BLaER1 treated with 17β-estradiol and CSF1 and Interleukin-3, amounts not matched to agents 10 nM and 100 nM (cell line): Measurements from ENCODE around the gene ATP5PO.

ENCODE experiments used
- H3K27ac ChIP-seq, 11 experiments: shearing (Covaris generic); formaldehyde crosslinking; 2 replicates each; pipeline ENCODE4 v1.8.1; 2022
- H3K27me3 ChIP-seq, 11 experiments: shearing (Covaris generic); formaldehyde crosslinking; 2 replicates each; pipeline ENCODE4 v1.8.1; 2022
- H3K36me3 ChIP-seq, 11 experiments: shearing (Covaris generic); formaldehyde crosslinking; 2 replicates each; pipeline ENCODE4 v1.8.1; 2022
- H3K4me1 ChIP-seq, 10 experiments: shearing (Covaris generic); formaldehyde crosslinking; 2 replicates each; pipeline ENCODE4 v1.8.1; 2022
- H3K4me2 ChIP-seq, 11 experiments: shearing (Covaris generic); formaldehyde crosslinking; 2 replicates each; pipeline ENCODE4 v1.8.1; 2022
- H3K4me3 ChIP-seq, 10 experiments: shearing (Covaris generic); formaldehyde crosslinking; 2 replicates each; pipeline ENCODE4 v1.8.1; 2022
- H3K9ac ChIP-seq, 11 experiments: shearing (Covaris generic); formaldehyde crosslinking; 2 replicates each; pipeline ENCODE4 v1.8.1; 2022
- H3K9me3 ChIP-seq, 11 experiments: shearing (Covaris generic); formaldehyde crosslinking; replicated peaks in 1 of 11; 2 replicates each; pipeline ENCODE4 v1.8.1; 2022
- H4K20me1 ChIP-seq, 11 experiments: shearing (Covaris generic); formaldehyde crosslinking; 2 replicates each; pipeline ENCODE4 v1.8.1; 2022
- Cebpa-rat ChIP-seq, 11 experiments: shearing (Covaris generic); IDR thresholded peaks; 2 replicates each; pipeline ENCODE4 v1.8.1; 2022

Gene ATP5PO

GRCh38 chr21:33861125-33861524 lies 54.5 kb downstream of the ATP5PO start:
- Histone ChIP-seq H3K4me2 (no peak overlapping the region), H3K27me3 (no peaks in the 10 kb centered on the region), H4K20me1 (no peaks in the 10 kb centered on the region), H3K4me1 (peaks cover 0 to 17% (median 0%) of the 10 kb centered on the region in 10 experiments; a peak in 4 of 20 replicates), H3K4me3 (no peak overlapping the region), H3K9ac (no peak overlapping the region), H3K9me3 (no peaks in the 10 kb centered on the region), H3K27ac (no peak overlapping the region), H3K36me3 (no peaks in the 10 kb centered on the region; a peak in 1 of 22 replicates)
- no peak for TF ChIP-seq Cebpa-rat (IDR thresholded peaks at IDR 0.05)

GRCh38 chr21:33860332-33860879 lies 55.2 kb downstream of the ATP5PO start:
- H3K27ac ChIP-seq = no peak overlapping the region
- H3K4me1 ChIP-seq = peaks cover 0 to 17% (median 0%) of the 10 kb centered on the region in 10 experiments; a peak in 4 of 20 replicates
- H3K36me3 ChIP-seq = no peaks in the 10 kb centered on the region; a peak in 1 of 22 replicates
- H3K4me3 ChIP-seq = no peak overlapping the region
- TF ChIP-seq Cebpa-rat (IDR thresholded peaks at IDR 0.05) = no peak
- no peak overlapping the region for H3K9ac ChIP-seq
- H3K27me3 ChIP-seq = no peaks in the 10 kb centered on the region
- no peaks in the 10 kb centered on the region for H4K20me1 ChIP-seq
- H3K9me3 ChIP-seq = no peaks in the 10 kb centered on the region
- H3K4me2 ChIP-seq = no peak overlapping the region

DNA sequence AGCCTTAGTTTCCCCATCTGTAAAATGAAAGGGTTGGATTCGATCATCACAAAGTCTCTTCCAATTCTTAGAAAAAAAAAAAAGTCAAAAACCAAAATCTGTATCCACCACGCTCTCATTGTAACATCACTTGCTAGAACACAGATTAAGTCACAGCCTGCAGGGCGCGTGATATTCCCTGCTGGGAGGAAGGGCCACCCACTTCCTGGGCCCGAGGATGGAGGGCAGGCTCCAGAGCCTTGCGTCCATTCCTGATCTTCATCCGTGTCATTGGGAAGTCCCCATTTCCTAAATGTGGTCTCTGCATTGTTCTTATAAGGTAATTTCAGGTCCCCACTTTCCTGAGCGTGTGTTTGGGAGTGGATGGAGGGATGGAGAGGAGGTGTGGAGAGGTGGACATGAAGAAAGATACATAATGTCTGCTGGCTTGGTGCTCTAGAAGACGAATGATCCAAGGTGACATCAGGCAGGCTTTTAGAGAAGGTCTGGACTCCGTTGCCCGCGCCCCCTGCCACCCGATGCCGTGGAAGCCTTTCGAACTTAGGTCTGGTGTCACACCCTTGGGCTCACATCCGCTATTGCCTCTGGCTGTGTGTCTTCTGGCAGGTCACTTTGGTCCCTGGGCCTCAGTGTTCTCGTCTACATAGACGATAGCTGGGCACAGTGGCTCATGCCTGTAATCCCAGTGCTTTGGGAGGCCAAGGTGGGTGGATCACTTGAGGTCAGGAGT lies 56.1 kb downstream of the ATP5PO start:
- H3K9me3 ChIP-seq = no peaks in the 10 kb centered on the region
- H3K36me3 ChIP-seq = no peaks in the 10 kb centered on the region; a peak in 1 of 22 replicates
- no peak overlapping the region for H3K27ac ChIP-seq
- H3K4me3 ChIP-seq = no peak overlapping the region
- TF ChIP-seq Cebpa-rat (IDR thresholded peaks at IDR 0.05) = no peak
- H3K9ac ChIP-seq = no peak overlapping the region
- no peak overlapping the region for H3K4me2 ChIP-seq
- peaks cover 0 to 24% (median 0%) of the 10 kb centered on the region in 10 experiments; a peak in 6 of 20 replicates for H3K4me1 ChIP-seq
- no peaks in the 10 kb centered on the region for H4K20me1 ChIP-seq
- no peaks in the 10 kb centered on the region for H3K27me3 ChIP-seq

DNA sequence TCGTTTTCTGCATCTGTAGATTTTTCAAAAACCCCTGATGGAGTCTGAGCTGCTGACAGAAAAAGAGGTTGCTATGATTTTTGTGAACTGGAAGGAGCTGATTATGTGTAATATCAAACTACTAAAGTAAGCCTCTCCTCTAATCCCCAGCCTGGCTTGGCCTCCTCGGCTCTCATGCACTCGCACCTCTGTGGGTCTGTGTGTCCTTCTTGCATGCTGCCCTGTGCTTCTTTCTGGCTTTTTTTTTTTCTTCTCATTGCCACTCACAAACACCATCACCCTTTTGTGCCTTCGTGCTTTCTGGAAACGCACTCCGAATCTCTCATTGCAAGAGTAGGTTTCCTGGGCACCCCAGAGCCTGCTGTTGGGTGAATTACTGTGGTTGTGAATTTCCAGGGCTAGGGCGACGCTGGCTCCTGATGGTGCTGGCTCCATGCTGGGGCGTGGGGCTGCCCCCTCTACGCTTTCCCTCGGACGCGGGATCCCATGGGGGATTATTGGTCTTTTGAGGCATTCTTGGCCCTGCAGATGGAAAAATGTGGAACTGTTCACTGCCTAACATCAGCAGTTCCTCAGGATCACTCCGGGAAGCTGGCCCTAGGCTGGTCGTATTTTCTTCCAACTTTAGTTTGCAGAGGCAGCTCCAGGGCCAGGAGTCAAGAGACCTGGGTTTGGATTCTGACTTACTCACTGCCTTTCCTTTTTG lies 56.8 kb downstream of the ATP5PO start:
- Histone ChIP-seq H3K4me1 (peaks cover 0 to 28% (median 0%) of the 10 kb centered on the region in 10 experiments; a peak in 6 of 20 replicates), H3K9me3 (no peaks in the 10 kb centered on the region), H3K4me3 (no peak overlapping the region), H3K27me3 (no peaks in the 10 kb centered on the region), H3K36me3 (no peaks in the 10 kb centered on the region; a peak in 1 of 22 replicates), H3K27ac (no peak overlapping the region), H3K9ac (no peak overlapping the region), H4K20me1 (no peaks in the 10 kb centered on the region), H3K4me2 (no peak overlapping the region)
- no peak for TF ChIP-seq Cebpa-rat (IDR thresholded peaks at IDR 0.05)

- H3K9ac ChIP-seq = no peak overlapping the region
- TF ChIP-seq Cebpa-rat (IDR thresholded peaks at IDR 0.05) = no peak
- H4K20me1 ChIP-seq = no peaks in the 10 kb centered on the region
- no peaks in the 10 kb centered on the region; a peak in 1 of 22 replicates for H3K36me3 ChIP-seq
- no peak overlapping the region for H3K4me2 ChIP-seq
- H3K27me3 ChIP-seq = no peaks in the 10 kb centered on the region
- no peaks in the 10 kb centered on the region for H3K9me3 ChIP-seq
- H3K4me3 ChIP-seq = no peak overlapping the region
- H3K4me1 ChIP-seq = peaks cover 0 to 28% (median 0%) of the 10 kb centered on the region in 10 experiments; a peak in 6 of 20 replicates
- no peak overlapping the region for H3K27ac ChIP-seq
These were observed 57.5 kb downstream of the ATP5PO start for GRCh38 chr21:33857846-33858666.

DNA sequence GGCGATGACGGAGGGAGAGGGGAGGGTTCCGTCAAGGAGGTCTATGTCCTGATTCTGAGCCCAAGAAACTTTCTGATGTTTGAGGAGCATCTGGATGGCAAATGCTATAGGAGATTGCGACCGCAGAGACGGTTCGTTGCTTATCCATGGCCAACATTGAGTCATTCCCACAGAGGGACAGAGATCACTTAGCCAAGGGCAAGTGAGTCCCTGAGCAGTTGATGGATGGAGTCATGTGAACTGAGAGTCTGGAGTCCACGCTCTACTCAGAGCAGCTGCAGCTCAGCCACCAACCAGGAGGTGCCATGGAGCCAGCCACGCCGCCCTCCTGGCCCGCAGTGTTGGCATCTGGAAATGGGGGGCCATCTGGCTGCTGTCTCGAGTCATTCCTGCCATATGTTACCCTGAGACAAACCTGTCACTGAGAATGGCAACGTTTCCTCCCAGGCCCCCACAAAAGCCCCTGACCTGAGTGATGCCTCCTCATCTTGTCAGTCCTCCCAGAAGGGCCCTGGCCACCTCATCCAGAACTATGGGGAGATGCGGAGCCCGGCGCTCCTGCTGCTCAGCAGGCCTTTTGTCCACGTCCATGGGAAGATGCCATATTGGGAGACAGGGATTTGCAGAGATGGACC lies 58.6 kb downstream of the ATP5PO start:
- no peak overlapping the region for H3K9ac ChIP-seq
- H3K4me2 ChIP-seq = no peak overlapping the region
- no peaks in the 10 kb centered on the region for H3K27me3 ChIP-seq
- no peak overlapping the region for H3K4me3 ChIP-seq
- no peaks in the 10 kb centered on the region; a peak in 1 of 22 replicates for H3K36me3 ChIP-seq
- no peaks in the 10 kb centered on the region for H4K20me1 ChIP-seq
- H3K4me1 ChIP-seq = peaks cover 0 to 22% (median 0%) of the 10 kb centered on the region in 10 experiments; a peak in 6 of 20 replicates
- TF ChIP-seq Cebpa-rat (IDR thresholded peaks at IDR 0.05) = no peak
- H3K9me3 ChIP-seq = no peaks in the 10 kb centered on the region
- H3K27ac ChIP-seq = no peak overlapping the region

GRCh38 chr21:33855190-33855589 lies 60.4 kb downstream of the ATP5PO start:
- Histone ChIP-seq H3K36me3 (no peaks in the 10 kb centered on the region; a peak in 1 of 22 replicates), H3K4me1 (peaks cover 0 to 13% (median 0%) of the 10 kb centered on the region in 10 experiments; a peak in 6 of 20 replicates), H4K20me1 (no peaks in the 10 kb centered on the region), H3K27me3 (no peaks in the 10 kb centered on the region), H3K27ac (no peak overlapping the region), H3K4me2 (peak overlapping the region in 1 of 11 experiments; percentile 46; a peak in 2 of 22 replicates), H3K9me3 (no peaks in the 10 kb centered on the region), H3K4me3 (no peak overlapping the region), H3K9ac (no peak overlapping the region)
- no peak for TF ChIP-seq Cebpa-rat (IDR thresholded peaks at IDR 0.05)

- Histone ChIP-seq H3K27ac (no peak overlapping the region; a peak in 1 of 22 replicates), H3K36me3 (no peaks in the 10 kb centered on the region; a peak in 1 of 22 replicates), H3K4me3 (no peak overlapping the region), H3K27me3 (no peaks in the 10 kb centered on the region), H3K9ac (no peak overlapping the region), H3K4me1 (peaks cover 0 to 13% (median 0%) of the 10 kb centered on the region in 10 experiments; a peak in 6 of 20 replicates), H3K9me3 (no peaks in the 10 kb centered on the region), H4K20me1 (no peaks in the 10 kb centered on the region), H3K4me2 (peak overlapping the region in 2 of 11 experiments; percentile 46 to 51; a peak in 4 of 22 replicates)
- TF ChIP-seq Cebpa-rat (IDR thresholded peaks at IDR 0.05) = no peak
These were observed 61.0 kb downstream of the ATP5PO start for GRCh38 chr21:33854604-33855003.
